Measurements from ENCODE around the gene COL6A5. TPM values are rescaled to one million over a fixed set of nuclear protein-coding genes. Genes with fewer than 3 reads are reported as not detected.

Gene COL6A5
- total and polyA plus RNA-seq, 10 of the 15 experiments (the other 5 are each of a cell fraction or from before 2014, with no cell fraction given) = 0.04 to 0.11 TPM; not detected in 8

DNA sequence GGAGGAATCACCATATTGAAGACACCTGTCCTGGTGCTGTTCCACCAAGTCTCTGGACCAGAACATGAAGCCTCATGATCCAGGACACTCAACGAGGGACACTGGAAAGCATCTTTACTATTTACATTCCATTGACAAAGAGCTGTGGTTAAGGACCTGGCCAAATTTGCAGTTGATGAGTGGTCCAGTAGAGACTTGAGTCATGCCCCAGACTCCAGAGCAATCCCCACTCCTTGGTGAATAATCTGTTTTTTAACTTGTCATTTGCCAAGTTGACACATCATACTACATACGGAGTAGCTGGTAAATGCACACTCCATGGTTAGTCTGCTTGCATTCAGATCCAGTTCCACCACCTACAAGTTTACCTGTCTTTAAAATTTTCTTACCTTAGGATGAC is 170.3 kb downstream of the COL6A5 start (continued):
- TF ChIP-seq EGR1 (IDR thresholded peaks at IDR 0.05; ENCODE audit: borderline replicate concordance in 1 of 2, low read depth in 2 of 2, low read length in 2 of 2) (no peak), JUND (IDR thresholded peaks at IDR 0.05; ENCODE audit: low read depth, low read length) (no peak)

GRCh38 chr3:130516645-130517512 is 171.4 kb downstream of the COL6A5 start, which contains the start of gene COL6A6:
Gene COL6A6 (plus strand): TSS chr3:130517177. CDS start chr3:130560365, 43,188 bp downstream.
- H3K4me2 ChIP-seq (ENCODE audit: control insufficient read depth, insufficient read depth) = no peak within 1 kb of the TSS
- intact Hi-C loops (cut with micrococcal nuclease; ENCODE audit: unreplicated experiment) = no loop called here
- ATAC-seq (no peak), FAIRE-seq (no peak), DNase-seq (ENCODE audit: low read depth, low spot score) (no peak)
- in situ Hi-C loops (cut with MboI) = no loop called here
- WGBS (ENCODE audit: insufficient coverage, insufficient replicate concordance, low lambda C conversion rate, missing lambda C conversion rate) = 30% methylated on average over 38 of the region's 58 CpGs
- TF ChIP-seq TCF7 (IDR thresholded peaks at IDR 0.05; ENCODE audit: borderline replicate concordance) (no peak), USF1 (IDR thresholded peaks at IDR 0.05; ENCODE audit: borderline replicate concordance, extremely low read length, insufficient read depth, low read depth, low read length) (no peak), TCF12 (IDR thresholded peaks at IDR 0.05; ENCODE audit: low read depth, low read length) (no peak), WRNIP1 (IDR thresholded peaks at IDR 0.05; ENCODE audit: borderline replicate concordance, low read depth, low read length) (no peak), ZBTB4 (CRISPR knock-in tag; IDR thresholded peaks at IDR 0.05) (no peak), HDAC6 (IDR thresholded peaks at IDR 0.05; ENCODE audit: unreplicated experiment) (peak; percentile 73)
- no peak within 1 kb of the TSS for H3K27ac ChIP-seq (ENCODE audit: control insufficient read depth, insufficient read depth)
- H3K4me1 ChIP-seq (ENCODE audit: control insufficient read depth, insufficient read depth, low read length) = no peaks in the 10 kb centered on the region
- H3K4me3 ChIP-seq = no peak within 1 kb of the TSS
- no TSS peak for BruUV-seq (replicated peaks)
- H3K36me3 ChIP-seq (ENCODE audit: control insufficient read depth in 2 of 2, insufficient read depth in 2 of 2, low read length in 1 of 2) = no peaks in the 10 kb centered on the region
- no peaks in the 10 kb centered on the region for H3K79me2 ChIP-seq (ENCODE audit: control insufficient read depth, insufficient read depth, low read length)
- POLR2A ChIA-PET = no interaction called here
- SMC1A ChIA-PET (ENCODE audit: uncharacterized antibody, unreplicated experiment) = interaction anchor here (1.0 kb wide), 1 partner anchor 8 kb away, joined by 3 read pairs; no protein-coding TSS in a partner anchor
- H2AFZ ChIP-seq (ENCODE audit: control insufficient read depth, low read depth, low read length) = no peak within 1 kb of the TSS
- no peak within 1 kb of the TSS for H3K9ac ChIP-seq (ENCODE audit: control insufficient read depth, insufficient read depth, low read length)
- CTCF ChIA-PET = no interaction called here
- peaks cover 2 to 6% of the 10 kb centered on the region in 2 experiments; a peak in 3 of 4 replicates for H3K27me3 ChIP-seq (replicated peaks in 1 of 2; ENCODE audit: control insufficient read depth in 2 of 2, insufficient read depth in 2 of 2, low read length in 1 of 2)
- H4K20me1 ChIP-seq (ENCODE audit: control insufficient read depth, insufficient read depth) = no peaks in the 10 kb centered on the region
- RAD21 ChIA-PET (ENCODE audit: unreplicated experiment) = no interaction called here
- H3K9me3 ChIP-seq (replicated peaks; ENCODE audit: control insufficient read depth, insufficient read depth, low read length) = no peaks in the 10 kb centered on the region

Measured in GM12878 (cell line).